GM18498 (cell line): ENCODE measurements around the gene FSD1.
"Not testable (repeated sequence)": the region's sequence is repeated elsewhere in the genome, so short reads cannot be mapped to it uniquely, and the experiment has no call there.

ENCODE experiments used
- ATAC-seq: cut with Tn5 transposase; IDR thresholded peaks from one replicate; pipeline ENCODE4 v1.9.1; 2021; ENCODE audit warnings: mild to moderate bottlenecking, moderate library complexity; ENCODE audit not compliant: unreplicated experiment

Gene FSD1

DNA sequence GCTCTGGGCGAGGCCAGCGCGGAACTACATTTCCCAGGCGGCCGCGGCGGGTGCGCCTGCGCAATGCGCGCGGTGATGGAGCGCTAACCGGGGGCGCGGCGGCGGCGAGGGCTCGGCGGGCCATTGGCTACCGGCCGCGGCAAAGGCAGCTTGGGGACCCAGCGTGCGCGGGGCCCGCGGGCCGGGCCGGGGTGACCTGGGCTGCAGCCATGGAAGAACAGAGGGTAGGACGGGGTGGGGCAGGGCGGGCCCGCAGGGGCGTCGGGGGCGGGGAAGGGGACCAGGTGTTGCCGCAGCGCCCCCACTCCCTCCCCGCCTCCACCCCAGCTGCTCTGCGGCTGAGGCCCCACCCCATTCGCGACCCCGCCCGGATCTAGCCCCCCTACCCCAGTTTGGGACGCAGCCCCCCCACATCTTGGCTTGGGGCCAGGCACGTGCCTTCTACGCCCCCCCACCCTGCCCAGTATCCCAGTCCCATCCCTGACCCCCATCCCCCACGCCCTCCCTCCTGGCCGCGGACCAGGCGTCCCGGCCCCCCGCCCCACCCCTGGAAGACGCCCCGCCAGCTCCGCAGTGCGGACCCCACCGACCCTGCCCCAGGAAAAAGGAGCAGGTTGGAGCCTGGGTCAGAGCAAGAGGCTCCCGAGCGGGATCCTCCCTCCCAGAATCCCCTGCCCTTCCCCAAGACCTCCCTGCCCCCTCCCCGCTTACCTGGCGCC lies at the start of gene FSD1:
FSD1 (plus strand) TSS at position 61 of the 719 bp plus-strand sequence; CDS start at position 210, 149 bp downstream.
- no peak for ATAC-seq

DNA sequence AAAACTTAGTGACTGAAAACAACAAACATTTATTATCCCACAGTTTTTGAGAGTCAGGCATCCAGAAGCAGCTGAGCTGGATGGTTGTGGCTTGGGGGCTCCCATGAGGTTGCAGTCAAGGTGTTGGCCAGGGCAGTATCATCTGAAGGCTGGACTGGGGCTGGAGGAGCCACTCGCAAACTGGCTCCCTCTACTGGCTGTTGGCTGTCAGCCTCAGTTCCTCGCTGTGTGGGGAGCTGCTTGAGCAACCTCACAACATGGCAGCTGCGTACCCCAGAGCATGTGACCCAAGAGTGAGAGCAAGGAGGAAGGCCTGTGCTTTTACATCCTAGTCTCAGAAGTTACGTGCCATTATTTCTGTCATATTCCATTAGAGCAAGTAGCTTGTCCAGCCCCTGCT lies 47.8 kb upstream of the FSD1 start:
- ATAC-seq = no peak

DNA sequence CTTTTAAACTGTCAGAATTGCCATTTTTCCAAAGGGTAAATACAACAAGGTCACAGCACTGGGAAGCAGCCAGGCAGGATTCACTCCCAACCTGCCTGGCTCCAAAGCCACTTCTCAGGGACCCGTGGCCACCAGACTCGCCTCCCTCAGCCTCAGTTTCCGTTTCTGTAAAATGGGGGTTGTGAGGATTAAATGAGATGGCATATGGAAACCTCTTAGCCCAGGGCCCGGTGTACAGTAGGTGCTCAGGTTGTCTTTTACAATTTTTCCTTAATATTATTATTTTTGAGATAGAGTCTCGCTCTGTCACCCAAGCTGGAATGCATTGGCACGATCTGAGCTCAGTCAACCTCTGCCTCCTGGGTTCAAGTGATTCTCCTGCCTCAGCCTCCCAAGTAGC lies 47.4 kb upstream of the FSD1 start:
- ATAC-seq = no peak

DNA sequence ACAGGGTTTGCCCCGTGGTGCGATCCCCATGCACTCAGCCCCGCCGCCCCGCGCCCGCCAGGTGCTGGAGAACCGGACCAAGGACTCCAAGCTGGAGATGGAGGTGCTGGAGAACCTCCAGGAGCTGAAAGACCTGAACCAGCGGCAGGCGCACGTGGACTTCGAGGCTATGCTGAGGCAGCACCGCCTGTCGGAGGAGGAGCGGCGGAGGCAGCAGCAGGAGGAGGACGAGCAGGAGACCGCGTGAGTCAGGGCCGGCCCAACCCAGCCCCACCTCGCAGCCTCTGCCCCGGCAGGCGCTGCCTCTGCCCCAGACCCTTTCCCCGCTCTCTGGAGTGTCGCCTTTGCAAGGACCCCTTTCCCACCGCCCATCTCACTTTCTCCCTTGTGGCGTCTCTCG lies 46.2 kb upstream of the FSD1 start:
- ATAC-seq = no peak

DNA sequence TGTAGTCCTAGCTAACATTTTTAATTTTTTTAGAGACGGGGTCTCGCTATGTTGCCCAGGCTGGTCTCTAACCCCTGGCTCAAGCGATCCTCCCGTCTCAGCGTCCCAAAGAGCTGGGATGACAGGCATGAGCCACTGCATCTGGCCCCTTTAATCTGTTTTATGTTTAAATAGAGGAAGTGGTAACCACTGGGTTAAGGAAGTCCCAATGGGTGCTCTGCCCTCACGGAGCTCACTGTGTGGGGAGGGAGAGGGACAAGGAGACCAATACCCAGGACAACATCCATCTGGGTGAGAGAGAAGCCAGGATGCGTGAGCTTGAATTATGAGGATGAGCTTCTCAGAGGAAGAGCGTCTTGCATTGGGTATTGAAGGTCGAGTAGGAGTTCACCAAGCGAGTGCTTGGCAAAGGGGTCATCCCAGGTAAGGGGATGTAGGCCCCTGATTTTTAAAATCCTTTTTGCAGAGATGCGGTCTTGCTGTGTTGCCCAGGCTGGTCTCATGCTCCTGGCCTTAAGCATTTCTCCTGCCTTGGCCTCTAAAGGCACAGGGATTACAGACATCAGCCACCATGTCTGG lies 43.7 kb upstream of the FSD1 start:
- ATAC-seq = no peak

DNA sequence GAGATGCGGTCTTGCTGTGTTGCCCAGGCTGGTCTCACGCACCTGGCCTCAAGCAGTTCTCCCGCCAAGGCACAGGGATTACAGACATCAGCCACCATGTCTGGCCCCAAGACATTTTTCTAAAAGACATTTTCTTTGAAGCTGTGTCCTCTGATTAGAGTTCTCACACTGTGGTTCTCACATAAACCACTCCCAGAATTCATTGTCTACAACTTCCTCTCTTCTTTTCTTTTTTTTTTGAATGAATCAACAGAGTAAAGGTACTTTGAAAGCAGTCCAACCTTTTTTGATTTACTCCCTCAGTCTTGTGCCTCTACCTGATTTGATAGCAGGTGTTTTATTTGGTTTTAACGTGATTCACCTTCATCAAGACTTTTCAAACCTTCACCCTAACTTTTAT lies 39.6 kb upstream of the FSD1 start:
- ATAC-seq = no peak

DNA sequence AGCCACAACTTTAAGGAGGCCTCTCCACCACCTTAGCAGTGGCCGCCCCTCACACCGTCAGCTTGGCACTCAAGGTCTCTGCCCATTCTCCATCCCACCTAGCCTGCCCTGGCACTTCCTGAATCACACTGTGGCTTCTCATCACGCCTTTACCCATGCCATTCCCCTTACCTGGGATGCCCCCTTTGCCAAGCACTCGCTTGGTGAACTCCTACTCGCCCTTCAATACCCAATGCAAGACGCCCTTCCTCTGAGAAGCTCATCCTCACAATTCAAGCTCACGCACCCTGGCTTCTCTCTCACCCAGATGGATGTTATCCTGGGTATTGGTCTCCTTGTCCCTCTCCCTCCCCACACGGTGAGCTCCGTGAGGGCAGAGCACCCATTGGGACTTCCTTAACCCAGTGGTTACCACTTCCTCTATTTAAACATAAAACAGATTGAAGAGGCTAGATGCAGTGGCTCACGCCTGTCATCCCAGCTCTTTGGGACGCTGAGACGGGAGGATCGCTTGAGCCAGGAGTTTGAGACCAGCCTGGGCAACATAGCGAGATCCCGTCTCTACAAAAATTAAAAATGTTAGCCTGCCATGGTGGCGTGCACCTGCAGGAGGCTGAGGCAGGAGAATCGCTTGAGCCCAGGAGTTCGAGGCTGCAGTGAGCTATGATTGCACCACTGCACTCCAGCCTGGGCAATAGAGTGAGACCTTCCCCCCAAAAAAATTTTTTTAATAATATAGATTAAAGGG lies 38.0 kb upstream of the FSD1 start:
- ATAC-seq = no peak

DNA sequence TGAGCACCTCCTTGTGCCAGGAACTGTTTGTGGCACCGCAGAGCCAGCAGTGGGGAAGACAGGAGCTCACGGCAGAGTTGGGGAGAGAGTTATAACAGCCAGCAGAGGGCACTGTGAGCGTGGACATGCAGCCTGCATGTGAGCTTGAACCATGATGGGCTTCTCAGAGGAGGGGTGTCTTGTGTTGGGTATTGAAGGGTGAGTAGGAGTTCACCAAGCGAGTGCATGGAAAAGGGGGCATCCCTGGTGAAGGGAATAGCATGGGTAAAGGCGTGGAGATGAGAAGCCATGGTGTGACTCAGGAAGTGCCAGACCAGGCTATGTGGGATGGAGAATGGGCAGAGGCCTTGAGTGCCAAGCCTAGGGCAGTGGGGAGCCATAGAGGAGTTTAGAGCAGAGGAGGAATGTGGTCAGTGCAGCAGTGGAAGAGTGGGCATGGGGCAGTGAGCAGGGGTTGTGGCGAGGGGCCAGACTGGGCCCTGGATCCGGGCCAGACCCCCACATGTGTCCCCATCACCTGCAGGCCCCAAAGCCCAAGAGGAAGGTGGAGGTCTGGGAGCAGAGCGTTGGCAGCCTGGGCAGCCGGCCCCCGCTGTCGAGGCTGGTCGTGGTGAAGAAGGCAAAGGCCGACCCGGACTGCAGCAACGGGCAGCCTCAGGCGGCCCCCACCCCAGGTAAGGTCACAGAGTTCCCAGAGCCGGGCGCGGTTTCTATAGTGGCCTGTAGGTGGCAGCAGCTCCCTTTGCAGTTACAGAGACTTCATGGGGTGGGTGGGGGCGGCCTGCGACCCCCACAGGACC lies 37.1 kb upstream of the FSD1 start:
- ATAC-seq = no peak

DNA sequence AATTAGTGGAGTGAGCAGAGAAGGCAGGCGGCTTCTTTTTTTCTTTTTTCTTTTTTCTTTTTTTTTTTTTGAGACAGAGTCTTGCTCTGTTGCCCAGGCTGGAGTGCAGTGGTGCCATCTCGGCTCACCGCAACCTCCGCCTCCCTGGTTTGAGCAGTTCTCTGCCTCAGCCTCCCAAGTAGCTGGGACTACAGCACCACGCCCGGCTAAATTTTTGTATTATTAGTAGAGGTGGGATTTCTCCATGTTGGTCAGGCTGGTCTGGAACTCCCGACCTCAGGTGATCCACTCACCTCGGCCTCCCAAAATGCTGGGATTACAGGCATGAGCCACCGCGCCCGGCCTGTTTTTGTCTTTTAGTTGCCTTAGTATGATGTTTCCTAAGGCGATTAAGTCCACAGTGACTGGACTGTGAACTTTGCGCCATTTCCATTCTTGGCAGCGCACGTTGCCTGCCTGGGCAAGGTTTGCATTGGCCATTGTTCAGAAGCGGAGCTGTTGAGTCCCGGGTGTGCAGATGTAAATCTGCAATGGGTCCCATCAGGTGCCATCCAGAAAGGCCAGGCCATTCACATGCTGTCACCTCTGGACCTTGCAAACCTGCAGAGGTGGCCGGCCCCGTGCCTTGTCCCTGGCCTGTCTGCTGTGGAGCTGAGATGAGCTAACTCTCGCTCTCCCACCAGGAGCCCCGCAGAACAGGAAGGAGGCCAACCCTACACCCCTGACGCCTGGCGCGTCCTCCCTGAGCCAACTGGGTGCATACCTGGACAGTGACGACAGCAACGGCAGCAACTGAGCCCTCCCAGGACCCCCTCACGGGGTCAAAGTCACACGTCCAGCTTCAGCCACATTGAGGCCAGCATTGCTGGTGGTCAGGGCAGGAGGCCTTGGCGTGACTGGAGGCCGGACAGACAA lies 36.2 kb upstream of the FSD1 start:
- no peak for ATAC-seq

DNA sequence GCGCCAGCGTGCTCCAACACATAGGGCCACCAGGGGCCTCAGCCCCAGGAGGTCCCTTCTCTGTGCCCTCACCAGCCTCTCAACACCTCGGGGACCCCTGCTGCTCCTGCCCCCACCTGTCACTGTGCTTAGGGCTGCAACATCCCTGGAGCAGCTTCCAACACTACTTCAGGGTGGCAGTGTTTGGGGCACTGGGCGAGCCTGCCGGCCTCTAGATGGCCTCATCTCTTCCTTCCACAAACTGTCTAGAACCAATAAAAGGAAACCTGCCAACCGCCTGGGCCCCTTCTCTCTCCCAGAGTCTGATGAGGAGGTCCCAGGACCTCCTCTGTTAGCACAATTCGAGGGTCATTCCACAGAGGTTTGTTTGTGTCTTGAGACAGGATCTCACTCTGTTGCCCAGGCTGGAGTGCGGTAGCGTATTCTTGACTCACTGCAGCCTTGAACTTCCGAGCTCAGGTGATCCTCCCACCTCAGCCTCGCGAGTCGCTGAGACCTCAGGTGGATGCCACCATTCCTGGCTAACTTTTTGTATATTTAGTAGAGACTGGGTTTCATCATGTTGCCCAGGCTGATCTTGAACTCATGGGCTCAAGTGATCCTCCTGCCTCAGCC lies 35.5 kb upstream of the FSD1 start:
- no peak for ATAC-seq

DNA sequence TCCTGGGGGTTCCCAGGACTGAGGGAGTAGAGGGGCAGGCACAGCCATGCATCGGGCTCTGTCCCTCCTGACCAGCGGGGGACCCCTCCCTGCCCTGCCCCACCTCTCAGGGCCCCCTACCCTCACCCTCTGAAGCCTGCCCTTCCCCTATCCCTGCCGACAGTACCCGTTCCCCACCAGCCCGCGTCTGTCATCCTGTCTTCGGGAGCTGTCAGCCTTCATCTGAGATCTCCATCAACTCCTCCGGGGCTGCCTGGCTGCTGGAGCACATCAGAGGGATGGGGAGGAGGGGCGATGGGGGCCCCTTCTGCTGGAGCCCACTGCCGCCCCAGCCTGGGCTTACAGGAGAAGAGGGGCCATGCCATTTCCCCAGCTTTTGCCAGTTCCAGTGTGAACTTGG lies 31.5 kb upstream of the FSD1 start:
- no peak for ATAC-seq

DNA sequence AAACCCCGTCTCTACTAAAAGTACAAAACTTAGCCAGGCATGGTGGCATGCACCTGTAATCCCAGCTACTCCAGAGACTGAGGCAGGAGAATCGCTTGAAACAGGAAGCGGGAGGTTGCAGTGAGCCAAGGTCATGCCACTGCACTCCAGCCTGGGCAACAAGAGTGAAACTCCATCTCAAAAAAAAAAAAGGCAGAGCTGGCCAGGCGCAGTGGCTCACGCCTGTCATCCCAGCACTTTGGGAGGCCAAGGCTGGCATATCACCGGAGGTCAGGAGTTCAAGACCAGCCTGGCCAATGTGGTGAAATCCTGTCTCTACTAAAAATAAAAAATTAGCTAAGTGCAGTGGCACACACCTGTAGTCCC lies 30.1 kb upstream of the FSD1 start:
- ATAC-seq = not testable (repeated sequence)

DNA sequence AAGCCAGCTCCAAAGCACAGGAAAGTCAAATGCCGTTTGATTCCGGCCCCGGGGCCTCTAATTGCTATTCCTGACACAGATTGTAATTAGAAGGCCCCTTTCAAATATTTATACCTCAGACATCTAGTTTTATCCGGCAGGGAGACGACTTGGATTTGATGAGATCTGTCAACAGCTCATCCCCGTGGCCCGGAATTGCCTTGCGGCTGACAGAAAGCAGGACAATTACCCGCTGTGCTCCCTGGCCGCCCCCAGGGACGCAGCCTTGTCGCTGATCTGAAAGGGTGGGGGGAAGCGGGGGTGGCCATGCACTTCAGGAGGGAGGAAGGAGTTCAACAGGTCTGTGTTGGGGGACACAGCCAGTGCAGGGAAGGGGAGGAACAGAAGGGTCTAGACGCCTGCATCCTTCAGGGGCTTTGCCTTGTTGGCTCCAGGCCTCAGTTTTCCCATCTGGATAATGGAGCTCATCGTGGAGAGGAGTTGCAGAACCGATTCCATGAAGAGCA lies 27.2 kb upstream of the FSD1 start:
- no peak for ATAC-seq

DNA sequence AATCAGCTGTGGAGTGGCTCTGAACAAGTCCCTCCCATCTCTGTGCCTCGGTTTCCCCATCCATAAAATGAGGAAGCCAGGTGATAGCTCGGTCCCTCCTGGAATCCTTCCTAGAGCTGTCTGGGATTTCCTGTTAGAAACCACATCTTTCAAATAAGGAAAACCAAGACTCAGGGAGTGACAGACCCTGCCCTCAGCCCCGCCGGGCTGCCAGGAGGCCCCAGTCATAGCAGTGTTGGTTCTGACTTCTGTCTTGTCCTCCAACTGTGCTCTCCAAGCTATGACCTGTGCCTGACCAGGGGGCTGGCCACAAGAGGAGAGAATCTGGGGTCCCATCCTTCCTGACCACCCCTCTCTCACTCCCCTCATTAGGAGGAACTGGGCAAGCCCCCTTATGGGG lies 26.4 kb upstream of the FSD1 start:
- ATAC-seq = no peak

DNA sequence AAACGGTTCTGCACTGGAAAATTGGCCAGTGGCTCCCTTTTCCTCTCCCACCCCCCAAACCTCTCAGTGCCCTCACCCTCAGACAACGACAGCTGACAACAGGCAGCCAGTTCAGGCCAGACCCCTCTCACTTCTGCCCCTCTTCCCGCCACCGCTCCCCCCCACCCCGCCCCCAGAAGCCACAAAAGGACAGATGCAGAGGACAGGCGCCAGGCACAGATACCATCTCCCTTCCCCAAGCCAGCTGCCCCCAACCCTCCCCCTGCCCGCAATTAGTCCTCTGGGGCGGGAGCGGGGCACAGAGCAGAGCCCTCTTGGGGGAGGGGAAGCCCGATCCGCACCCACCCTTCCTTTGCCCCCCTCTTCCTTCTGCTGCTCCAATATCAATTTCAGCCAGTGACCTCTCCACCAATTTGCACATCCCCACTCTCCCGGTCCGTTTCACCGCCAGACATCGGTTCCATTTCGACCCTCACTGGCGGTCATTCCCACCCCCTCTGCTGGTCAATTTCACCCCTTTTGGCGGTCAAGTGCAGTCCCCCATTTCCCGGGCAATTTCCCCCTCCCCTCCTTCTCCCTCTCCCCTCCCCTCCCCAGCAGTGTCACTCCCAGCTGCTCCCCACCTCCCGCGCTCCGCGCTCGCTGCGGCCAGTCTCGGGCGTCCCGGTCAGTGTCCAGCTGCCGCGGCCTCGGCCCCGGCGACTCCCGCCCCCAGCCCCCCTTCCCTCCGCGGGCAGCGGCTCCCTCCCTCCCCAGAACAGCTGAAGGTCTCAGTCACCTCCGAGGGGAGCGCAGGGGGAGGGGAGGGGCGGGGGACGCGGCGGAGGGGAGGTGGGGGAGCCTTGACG lies 25.8 kb upstream of the FSD1 start, which contains the start of gene SHD:
SHD (plus strand) TSS at position 848 of the 848 bp plus-strand sequence. CDS start 798 bp downstream, outside the sequence.
- ATAC-seq = no peak

DNA sequence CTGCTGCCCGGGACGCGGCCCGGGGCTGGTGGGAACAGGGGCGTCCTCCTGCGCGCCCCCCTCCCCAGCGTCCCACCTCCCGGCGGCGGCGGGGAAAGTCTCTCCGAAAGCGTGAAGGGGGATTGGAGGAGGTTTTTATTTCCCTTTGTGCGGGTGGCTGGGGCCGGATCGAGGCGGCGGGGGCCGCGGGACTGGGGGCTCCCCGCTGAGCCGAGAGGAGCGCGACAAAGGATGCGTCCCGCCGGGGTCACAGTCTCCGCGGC lies 25.2 kb upstream of the FSD1 start:
- no peak for ATAC-seq

DNA sequence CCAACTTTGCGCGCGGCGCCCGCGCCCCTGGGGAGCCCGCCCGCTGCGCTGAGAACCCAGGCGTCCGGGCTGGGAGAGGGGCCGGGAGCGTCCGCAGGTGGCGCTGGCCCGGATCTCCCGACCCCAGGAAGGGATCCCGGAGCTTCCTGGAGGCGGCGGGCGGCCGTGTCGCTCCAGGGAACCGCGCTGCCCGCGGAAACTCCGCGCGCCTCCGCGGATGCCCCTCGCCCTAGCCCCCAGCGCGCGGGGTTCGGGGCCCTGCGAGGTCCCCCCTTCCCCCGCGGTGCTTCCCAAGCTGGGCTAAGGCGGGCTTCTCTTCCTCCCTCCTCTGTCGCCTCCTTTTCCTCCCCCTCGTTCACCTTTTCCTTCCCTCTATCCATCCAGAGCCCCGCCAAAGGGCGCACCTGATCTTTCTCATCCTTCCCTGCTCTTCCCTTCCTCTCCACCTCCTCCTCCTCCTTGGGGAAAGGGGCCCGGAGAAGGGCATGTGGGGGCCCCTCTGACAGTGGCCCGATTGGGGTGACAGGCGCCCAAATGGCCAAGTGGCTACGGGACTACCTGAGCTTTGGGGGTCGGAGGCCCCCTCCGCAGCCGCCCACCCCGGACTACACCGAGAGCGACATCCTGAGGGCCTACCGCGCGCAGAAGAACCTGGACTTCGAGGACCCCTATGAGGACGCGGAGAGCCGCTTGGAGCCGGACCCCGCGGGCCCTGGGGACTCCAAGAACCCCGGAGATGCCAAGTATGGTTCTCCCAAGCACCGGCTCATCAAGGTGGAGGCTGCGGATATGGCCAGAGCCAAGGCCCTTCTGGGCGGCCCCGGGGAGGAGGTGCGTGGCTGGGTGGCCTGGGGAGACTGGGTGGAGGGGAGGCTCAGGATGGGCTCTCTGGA lies 24.6 kb upstream of the FSD1 start:
- ATAC-seq = no peak
